Fibroblast of skin of scalp (primary cell): ENCODE measurements around the gene MSL3B.
A peak's percentile ranks its signal among the peaks of the same experiment; 100 is the strongest.

Experiments used
- DNase-seq: peaks from one replicate; pipeline ENCODE4 v3.0.0-alpha.2; 2013

Gene MSL3B

GRCh38 chr2:233852056-233852455, 16.1 kb downstream of the MSL3B start:
- no peak for DNase-seq

GRCh38 chr2:233851169-233851568, 17.0 kb downstream of the MSL3B start:
- DNase-seq = no peak

- DNase-seq = no peak
These were observed 17.4 kb downstream of the MSL3B start for GRCh38 chr2:233850745-233851144.

GRCh38 chr2:233849607-233850271, 18.4 kb downstream of the MSL3B start:
- DNase-seq = no peak

- DNase-seq = no peak
These were observed 19.9 kb downstream of the MSL3B start for GRCh38 chr2:233848276-233848675.

- DNase-seq = no peak
These were observed 20.8 kb downstream of the MSL3B start for GRCh38 chr2:233847248-233847898.

GRCh38 chr2:233846387-233847247, 21.6 kb downstream of the MSL3B start:
- DNase-seq = no peak

- no peak for DNase-seq
These were observed 22.7 kb downstream of the MSL3B start for GRCh38 chr2:233845301-233846060.

- no peak for DNase-seq
These were observed 23.4 kb downstream of the MSL3B start for GRCh38 chr2:233844836-233845235.

- no peak for DNase-seq
These were observed 23.9 kb downstream of the MSL3B start for GRCh38 chr2:233844064-233844807.

GRCh38 chr2:233841183-233841582, 27.0 kb downstream of the MSL3B start:
- no peak for DNase-seq

GRCh38 chr2:233840520-233840919, 27.7 kb downstream of the MSL3B start:
- no peak for DNase-seq

- DNase-seq = no peak
These were observed 28.8 kb downstream of the MSL3B start for GRCh38 chr2:233839447-233839820.

GRCh38 chr2:233838726-233839446, 29.3 kb downstream of the MSL3B start:
- no peak for DNase-seq

- DNase-seq = no peak
These were observed 29.9 kb downstream of the MSL3B start for GRCh38 chr2:233838251-233838650.

GRCh38 chr2:233837694-233838229, 30.4 kb downstream of the MSL3B start:
- DNase-seq = no peak

- no peak for DNase-seq
These were observed 31.8 kb downstream of the MSL3B start for GRCh38 chr2:233836359-233836758.

- no peak for DNase-seq
These were observed 32.7 kb downstream of the MSL3B start for GRCh38 chr2:233835230-233836186.

GRCh38 chr2:233833345-233833744, 34.8 kb downstream of the MSL3B start:
- DNase-seq = no peak

- peak; percentile 26 for DNase-seq
These were observed 35.3 kb downstream of the MSL3B start for GRCh38 chr2:233832869-233833311.
